ENCODE results near the gene ANKIB1. TPM values are rescaled to one million over a fixed set of nuclear protein-coding genes. Genes with fewer than 3 reads are reported as not detected.
"Not testable (repeated sequence)": the region's sequence is repeated elsewhere in the genome, so short reads cannot be mapped to it uniquely, and the experiment has no call there.

The ANKIB1 gene
- total RNA-seq, 2 experiments from 2014 or later = 39.9 to 43.4 TPM

DNA sequence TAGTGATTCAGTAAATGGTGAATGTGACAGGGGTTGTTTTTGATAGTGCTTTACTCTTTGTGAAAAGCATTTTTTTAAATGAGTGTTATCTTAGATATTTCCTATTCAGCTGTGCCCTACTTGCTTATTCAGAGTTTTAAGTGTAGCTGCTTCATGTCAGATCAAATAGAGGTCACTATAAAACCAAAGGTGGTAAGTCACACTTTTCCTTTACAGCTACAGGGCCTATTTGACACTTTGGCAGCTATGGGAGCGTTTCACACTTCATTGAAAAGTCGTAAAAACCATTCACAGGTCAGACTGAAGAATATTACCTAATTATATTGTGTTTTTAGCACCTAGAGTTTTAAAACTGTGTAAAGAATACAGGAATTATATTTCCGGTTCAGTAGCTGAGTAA lies 67.3 kb downstream of the ANKIB1 start:
- POLR2A ChIA-PET = no interaction called here
- CTCF ChIA-PET = no interaction called here

DNA sequence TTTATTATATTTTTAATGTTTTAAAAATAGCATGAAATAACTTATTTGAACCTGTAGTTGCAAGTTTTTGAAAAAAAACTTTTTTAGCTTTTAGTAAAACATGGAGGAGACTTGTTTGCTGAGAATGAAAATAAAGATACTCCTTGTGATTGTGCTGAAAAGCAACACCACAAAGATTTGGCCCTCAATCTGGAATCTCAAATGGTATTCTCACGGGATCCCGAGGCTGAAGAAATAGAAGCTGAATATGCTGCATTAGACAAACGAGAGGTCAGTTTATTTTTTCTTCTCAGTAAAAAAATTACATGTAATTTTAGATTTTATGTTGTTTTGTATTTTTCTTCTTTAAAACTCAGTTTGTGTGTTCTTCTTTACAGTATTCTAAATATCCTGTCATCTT lies 73.5 kb downstream of the ANKIB1 start:
- ChIA-PET POLR2A (no interaction called here), CTCF (no interaction called here)

DNA sequence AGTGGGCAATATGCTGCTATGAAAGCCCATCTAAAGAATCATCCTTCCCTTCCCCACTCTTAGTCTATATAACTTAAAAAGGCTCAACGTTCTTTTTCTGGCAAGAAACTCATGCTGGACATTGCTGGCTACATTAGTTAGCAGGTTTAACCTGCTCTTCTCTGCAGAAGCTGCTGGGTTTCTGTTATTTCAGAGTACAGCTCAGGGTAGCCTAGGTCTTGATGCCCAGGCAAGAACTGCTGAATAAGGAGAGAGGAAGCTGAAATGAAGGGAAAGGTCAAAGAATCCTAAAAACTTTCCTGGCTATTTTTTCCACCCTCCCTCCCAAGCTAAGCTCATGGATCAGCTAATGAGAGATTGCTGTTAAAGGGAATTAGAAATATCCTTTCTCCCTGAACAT lies 79.4 kb downstream of the ANKIB1 start:
- CTCF ChIA-PET = no interaction called here

DNA sequence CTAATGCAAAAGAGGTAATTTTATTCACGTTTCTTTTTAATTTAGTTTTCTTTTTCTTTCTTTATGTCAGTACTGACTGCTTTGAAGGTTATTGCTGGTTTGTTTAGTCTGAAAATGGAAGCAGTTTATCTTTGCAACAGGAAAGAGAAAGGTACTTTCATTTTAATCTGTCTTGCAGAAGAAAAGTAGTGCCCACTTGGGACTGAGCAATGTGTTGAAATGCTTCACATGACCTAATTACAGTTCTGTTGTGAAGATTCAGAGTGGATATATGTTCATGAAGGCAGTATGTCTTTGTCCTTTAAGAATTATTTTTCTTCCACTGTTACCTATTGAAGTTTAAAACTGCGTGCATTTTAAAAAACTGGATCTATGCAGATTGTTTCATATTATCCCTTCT lies 80.1 kb downstream of the ANKIB1 start:
- POLR2A ChIA-PET = no interaction called here

More for the DNA sequence above, 79.4 kb downstream of the ANKIB1 start:
- POLR2A ChIA-PET = no interaction called here

DNA sequence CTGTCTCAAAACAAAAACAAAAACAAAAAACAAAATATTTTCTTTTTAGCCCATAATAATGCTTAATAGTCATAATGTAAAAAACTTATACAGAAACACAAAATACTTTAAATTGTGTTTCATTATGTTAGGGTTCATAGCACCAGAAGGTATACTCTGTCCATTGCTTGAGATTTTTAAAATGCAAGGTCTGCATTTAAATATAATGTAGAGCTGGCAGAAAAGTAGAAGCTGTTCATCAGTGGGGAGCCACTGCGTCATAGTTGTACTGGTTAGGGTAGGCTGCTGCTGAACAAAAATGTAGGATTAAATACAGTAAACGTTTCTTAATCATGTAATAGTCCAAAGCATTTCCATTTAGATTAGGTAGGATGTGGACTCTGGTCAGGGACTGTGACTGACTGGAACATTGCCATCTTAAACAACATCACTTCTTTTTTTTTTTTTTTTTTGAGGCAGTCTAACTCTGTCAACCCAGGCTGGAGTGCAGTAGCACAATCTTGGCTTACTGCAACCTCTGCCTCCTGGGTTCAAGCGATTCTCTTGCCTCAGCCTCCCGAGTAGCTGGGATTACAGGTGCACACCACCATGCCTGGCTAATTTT lies 85.2 kb downstream of the ANKIB1 start:
- CTCF ChIA-PET = no interaction called here
- POLR2A ChIA-PET = no interaction called here

More for the DNA sequence above, 80.1 kb downstream of the ANKIB1 start:
- CTCF ChIA-PET = interaction anchor here (0.5 kb wide), 1 partner anchor 13 kb away, joined by 3 read pairs; no protein-coding TSS in a partner anchor

DNA sequence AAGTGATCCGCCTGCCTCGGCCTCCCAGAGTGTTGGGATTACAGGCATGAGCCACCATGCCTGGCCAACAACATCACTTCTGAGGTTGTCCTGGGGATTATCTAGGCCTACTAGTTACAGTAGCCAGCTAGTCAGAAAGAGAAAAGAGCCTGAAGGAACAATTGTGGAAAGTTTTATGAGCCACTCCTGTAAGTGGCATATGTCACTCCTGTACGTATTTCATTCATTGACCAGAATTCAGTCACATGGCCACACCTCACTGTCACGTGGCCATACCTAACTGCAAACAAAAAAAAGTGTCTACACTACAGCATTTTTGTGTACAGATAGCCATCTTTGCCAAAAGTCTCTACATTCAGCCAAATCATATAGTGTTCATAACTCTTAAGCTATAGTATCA lies 85.7 kb downstream of the ANKIB1 start:
- POLR2A ChIA-PET = no interaction called here
- CTCF ChIA-PET = no interaction called here

DNA sequence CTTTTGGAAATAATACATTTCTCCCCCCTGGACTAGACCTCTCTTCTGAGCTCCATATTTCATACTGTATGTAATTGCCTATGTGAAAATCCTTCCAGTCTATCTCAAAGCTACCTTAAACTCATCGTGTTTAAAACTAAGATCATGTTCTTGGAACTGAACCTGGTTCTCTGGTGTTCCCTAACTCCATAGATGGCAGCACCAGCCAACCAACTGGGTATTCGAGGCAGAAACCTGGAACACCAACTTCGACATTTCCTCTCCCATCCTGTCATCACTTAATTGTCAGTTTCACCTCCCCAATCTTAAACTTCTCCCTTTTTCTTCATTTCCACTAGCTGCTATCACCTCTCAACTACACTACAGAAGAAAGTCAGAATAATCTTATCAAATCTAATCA lies 87.0 kb downstream of the ANKIB1 start:
- ChIA-PET CTCF (no interaction called here), POLR2A (no interaction called here)

DNA sequence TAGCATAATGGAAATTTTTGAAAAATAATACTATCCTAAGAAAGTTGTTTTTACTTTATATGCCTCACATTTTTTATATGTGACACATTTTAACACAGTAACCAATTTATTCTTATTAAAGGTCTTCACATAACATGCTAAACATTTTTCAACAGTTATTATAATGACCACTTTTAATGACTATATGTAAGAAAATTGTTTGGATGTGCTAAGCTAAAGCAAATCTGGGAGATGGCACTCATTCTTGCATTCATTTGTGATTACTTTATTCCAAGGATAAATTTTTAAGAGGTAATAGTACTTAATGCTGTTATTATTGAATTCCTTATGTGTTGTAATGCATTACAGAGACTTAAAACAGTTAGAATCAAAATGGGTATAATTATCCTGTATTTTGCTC lies 88.1 kb downstream of the ANKIB1 start:
- POLR2A ChIA-PET = no interaction called here
- CTCF ChIA-PET = no interaction called here

DNA sequence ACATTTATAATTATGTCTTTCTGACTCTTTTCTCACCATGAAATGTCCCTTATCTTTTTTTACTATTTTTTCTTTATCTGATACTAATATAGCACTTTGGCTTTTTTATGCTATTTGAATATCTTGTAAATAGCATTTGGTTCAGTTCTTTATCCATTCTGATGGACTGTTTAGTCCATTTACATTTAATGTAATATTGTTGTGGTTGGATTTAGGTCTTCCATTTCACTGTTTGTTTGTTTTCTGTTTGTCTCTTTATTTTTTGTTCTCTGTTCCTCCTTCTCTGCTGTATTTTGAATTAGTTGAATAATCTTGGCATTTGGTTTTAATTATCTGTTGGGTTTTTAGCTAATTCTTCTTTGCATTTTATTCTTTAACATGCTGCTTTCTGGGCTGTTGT lies 89.8 kb downstream of the ANKIB1 start:
- ChIA-PET POLR2A (no interaction called here), CTCF (no interaction called here)

DNA sequence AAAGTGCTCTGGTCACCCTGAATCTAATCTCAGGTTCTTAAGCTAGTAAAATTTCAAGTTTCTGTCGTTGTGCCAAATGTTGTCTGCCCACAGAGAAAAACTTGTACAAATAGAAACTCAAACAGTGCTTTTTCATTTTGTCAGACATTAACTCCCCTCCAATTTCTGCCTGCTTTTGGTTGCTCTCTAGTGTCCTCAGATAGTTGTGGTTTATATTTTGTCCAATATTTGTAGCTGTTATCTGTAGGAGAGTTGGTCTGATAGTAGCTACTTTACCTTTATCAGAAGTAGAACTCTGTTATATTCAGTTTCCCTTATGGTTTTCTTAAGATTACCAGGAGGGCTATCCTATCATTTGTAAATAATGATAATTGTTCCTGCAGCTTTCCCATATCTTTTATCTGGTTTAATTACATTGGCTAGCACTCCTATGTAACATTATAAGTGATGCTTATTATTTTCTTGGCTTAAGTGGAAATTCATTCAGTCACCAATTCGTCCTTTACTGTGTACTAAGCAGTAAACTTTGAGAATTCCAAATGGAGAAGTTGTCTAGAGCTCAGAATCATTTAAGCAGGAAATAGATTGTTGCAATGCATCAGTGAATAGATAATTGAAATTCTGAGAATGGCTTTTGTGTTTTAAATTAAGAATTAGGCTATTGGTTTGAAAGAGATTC lies 91.0 kb downstream of the ANKIB1 start:
- ChIA-PET POLR2A (no interaction called here), CTCF (no interaction called here)

DNA sequence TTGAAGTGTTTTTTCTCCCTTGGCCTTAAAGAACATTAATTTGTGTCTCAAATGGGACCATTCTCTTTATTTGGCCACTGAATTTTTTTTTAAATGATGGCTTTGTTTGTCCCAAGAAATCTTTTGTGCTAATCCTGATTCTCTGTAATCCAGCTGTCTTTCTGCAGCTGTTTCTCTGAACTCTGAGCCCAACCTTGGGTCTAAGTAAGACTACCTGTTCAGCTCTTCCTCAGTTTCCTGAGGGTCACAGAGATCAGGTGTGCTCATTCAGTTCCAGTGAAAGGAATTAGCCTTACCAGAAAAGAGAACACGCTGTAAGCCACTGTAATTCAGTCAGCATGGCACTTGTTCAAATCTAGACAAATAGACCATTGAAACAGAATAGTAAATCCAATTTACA lies 94.2 kb downstream of the ANKIB1 start:
- POLR2A ChIA-PET = no interaction called here
- CTCF ChIA-PET = no interaction called here

DNA sequence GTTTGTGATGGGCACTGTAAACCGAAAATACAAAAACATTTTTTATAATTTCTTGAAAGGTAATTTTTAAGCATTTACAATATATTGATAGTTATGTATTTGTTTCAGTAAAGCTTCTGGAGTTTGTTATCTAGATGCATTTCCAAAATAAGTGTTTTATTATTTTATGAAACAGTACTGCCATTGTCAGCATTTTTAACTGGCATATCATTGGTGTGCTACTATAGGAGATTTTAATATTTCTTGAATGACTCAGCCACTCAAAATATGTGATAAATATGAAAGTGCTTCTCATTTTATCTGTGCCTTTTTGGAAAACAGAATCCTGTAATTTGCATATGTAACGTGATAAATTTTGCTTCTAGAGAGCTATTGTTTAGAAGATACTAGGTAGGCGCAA lies 97.9 kb downstream of the ANKIB1 start:
- POLR2A ChIA-PET = no interaction called here
- CTCF ChIA-PET = no interaction called here

DNA sequence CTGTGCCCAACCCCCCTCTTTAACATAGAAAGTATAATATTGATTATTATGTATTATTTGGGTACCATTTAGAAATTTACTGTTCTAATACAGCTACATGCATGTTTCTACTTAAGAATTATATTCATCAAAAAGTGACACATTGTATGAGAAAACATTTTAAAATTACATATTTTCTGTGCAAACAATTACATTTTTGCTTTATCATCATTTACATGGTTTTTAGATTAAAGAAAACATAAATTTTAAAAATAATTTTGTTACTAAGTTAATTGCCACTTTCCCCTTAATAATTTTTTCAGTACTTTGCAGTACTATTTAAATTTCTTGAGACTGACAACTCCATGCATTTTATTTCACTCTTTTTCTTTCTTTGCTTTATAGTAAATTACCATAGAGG lies 106.2 kb downstream of the ANKIB1 start:
- POLR2A ChIA-PET = no interaction called here

DNA sequence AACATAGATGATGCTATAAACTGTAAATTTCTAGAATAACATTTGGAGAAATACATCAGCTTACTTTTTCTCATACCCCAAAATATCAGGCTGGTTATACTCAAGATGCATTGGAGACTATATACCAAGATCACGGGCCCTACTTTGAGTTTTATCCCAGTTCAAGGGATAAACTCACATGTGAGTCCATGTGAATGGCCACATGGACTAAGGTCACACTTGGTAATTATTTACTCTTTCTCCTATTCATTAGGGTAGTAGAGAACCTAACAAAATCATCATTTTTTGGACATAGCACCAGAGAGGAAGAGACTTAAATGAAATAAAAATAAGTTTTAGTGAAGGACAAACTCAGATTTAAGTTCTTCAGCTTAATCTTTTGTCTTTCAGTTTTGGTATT lies 108.4 kb downstream of the ANKIB1 start:
- ChIA-PET POLR2A (no interaction called here), CTCF (interaction anchor here (0.6 kb wide), 1 partner anchor 217 kb away, joined by 3 read pairs; no protein-coding TSS in a partner anchor)

More for the DNA sequence above, 106.2 kb downstream of the ANKIB1 start:
- CTCF ChIA-PET = no interaction called here

DNA sequence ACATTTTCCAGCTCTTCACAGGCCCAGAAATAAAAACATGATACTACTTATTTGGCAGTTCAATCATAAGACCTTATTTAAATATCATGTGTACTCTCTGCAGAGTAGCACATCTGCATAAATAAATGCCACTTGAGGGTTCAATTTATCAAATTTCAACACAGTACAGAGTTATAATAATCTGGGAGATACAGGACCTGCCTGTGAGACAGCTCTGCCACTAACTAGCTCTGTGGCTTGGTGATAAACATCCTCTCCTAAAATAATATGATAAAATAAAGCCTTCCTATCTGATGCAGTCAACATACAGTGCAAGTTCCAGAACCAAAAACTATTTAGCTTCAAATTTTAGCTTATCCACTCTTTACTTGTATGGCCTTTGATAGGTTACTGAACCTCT lies 110.6 kb downstream of the ANKIB1 start:
- CTCF ChIA-PET = no interaction called here
- POLR2A ChIA-PET = no interaction called here

DNA sequence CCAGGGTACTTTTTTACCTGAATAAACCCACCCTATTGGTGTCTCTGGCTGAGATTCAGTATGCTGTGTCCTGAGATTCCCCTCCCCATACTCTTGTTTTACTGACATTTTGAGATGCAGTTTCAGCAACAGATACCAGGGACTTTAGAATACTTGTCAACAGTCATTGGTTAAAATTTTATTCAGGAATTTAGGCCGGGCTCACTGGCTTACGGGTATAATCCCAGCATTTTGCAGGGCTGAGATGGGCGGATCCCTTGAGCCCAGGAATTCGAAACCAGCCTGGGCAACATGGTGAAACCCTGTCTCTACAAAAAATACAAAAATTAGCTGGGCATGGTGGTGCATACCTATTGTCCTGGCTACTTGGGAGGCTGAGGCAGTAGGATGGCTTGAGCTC lies 111.5 kb downstream of the ANKIB1 start:
- CTCF ChIA-PET = no interaction called here

DNA sequence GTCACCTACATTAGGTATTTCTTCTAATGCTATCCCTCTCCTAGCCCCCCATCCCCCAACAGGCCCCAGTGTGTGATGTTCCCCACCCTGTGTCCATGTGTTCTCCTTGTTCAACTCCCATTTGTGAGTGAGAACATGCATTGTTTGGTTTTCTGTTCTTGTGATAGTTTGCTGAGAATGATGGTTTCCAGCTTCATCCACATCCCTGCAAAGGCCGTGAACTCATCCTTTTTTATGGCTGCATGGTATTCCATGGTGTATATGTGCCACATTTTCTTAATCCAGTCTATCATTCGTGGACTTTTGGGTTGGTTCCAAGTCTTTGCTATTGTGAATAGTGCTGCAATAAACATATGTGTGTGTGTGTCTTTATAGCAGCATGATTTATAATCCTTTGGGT lies 113.4 kb downstream of the ANKIB1 start:
- CTCF ChIA-PET, POLR2A ChIA-PET: not testable (repeated sequence)

More for the DNA sequence above, 111.5 kb downstream of the ANKIB1 start:
- POLR2A ChIA-PET = no interaction called here

DNA sequence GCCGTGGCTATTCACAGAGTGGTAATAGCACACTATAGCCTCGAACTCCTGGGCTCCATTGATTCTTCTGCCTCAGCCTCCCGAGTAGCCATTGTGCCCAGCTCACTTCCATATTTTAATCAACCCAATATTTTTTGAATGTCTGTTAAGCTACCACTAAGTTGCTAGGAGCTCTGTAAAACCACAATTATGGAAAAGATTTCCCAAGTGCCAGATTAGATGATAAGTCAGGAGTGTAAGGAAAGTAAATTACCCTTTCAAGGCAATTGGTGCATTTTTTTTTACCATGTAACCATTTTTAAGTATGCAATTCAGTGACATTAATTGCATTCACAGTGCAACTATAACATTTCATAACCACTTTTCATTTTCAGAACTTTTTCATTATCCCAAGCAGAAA lies 114.0 kb downstream of the ANKIB1 start:
- ChIA-PET CTCF (no interaction called here), POLR2A (no interaction called here)

DNA sequence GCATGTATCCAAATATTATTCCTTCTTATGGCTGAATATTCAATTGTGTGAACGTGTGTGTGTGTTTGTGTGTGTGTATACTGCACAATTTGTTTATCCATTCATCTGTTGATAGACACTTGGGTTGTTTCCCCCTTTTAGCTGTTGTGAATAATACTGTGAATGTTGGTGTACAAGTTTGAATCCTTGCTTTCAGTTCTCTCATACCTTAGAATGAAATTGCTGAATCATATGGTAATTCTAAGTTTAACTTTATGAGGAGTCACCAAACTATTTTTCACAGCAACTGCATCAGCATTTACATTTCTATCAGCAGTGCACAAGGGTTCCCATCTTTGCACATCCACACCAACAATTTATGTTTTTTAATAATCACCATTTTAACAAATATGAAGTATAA lies 114.6 kb downstream of the ANKIB1 start:
- CTCF ChIA-PET = no interaction called here
- POLR2A ChIA-PET = no interaction called here

DNA sequence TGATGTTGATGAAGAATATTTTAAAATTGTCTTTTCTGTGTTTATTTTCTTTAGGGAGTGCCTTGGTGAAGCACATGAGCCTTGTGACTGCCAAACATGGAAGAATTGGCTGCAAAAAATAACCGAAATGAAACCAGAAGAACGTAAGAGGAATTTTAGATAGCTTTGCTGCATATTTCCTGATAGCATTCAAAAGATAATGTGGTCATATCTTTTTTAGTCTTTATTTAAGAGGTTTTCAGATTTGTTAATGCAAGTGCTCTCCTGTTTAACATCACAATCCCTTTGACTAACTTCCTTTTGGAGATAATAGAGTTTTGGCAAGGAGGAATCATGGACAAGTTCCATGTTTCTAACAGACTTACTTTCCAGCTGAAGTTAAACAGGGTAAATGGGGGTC lies 116.4 kb downstream of the ANKIB1 start:
- ChIA-PET CTCF (no interaction called here), POLR2A (no interaction called here)

DNA sequence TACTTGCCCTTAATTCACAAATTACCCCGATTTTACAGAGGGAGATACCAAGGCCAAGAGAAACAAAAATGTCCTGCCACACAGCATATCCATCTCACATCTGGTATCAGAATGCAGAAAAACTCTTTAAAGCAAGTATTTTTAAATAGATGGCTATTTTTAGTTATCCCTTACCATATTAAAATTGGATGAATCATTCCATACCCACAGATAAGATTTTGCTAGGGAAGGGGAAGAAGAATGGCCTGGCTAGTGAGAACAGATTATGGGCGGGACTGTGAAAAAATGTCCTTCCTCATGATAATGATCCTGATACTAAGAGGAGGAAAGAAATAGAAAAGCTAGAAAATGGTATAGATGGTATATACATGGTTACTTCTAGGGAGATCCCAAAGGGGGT lies 121.0 kb downstream of the ANKIB1 start:
- CTCF ChIA-PET = no interaction called here
- POLR2A ChIA-PET = no interaction called here

DNA sequence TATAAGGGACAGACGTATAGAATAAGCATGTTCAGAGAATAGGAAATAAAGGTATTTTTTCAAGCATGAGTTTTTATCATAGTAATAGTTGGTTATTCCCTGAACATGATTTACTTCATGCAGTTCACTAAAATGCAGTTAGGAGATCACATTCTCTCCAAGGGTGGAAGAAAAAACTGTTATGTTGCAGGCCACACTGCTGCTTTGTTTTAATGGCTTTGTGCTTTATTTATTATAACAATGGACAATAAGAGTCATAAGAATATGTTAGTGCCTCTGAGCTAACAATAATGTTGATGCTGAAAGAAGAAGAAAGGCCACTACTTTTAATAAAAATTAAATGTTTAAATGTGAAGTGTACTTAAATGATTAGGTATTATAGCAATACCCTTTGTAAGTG lies 123.0 kb downstream of the ANKIB1 start:
- POLR2A ChIA-PET = no interaction called here
- CTCF ChIA-PET = no interaction called here

Data from activated CD8-positive, alpha-beta memory T cell treated with anti-CD3 and anti-CD28 coated beads for 36 hours (primary cell).